Effector memory CD4-positive, alpha-beta T cell (primary cell): ENCODE data around the gene SOWAHA.

Experiments used
- DNase-seq, 3 donors: peaks; one replicate each; pipeline ENCODE4 v3.0.0-alpha.2; 2020
- H3K27ac ChIP-seq: 2 replicates; pipeline ENCODE4 v1.7.0; 2013; ENCODE audit warnings: mild to moderate bottlenecking, low read length, moderate library complexity; ENCODE audit not compliant: insufficient read depth, poor library complexity, severe bottlenecking
- H3K27me3 ChIP-seq: replicated peaks from 2 replicates; pipeline ENCODE4 v1.7.0; 2013; ENCODE audit warnings: mild to moderate bottlenecking, low read length; ENCODE audit not compliant: insufficient read depth, control insufficient read depth, poor library complexity, severe bottlenecking
- H3K36me3 ChIP-seq: 2 replicates; pipeline ENCODE4 v1.7.0; 2013; ENCODE audit warnings: mild to moderate bottlenecking, low read length, moderate library complexity; ENCODE audit not compliant: control insufficient read depth, insufficient read depth
- H3K4me1 ChIP-seq: 2 replicates; pipeline ENCODE4 v1.7.0; 2013; ENCODE audit warnings: low read length, mild to moderate bottlenecking; ENCODE audit not compliant: control insufficient read depth, insufficient read depth, poor library complexity, severe bottlenecking
- H3K4me3 ChIP-seq: 2 replicates; pipeline ENCODE4 v1.7.0; 2013; ENCODE audit warnings: low read length, low read depth, mild to moderate bottlenecking; ENCODE audit not compliant: insufficient read depth, poor library complexity, severe bottlenecking
- H3K9me3 ChIP-seq: 2 replicates; pipeline ENCODE4 v1.7.0; 2013; ENCODE audit warnings: mild to moderate bottlenecking, low read length, moderate library complexity; ENCODE audit not compliant: control insufficient read depth

The SOWAHA gene

GRCh38 chr5:132824426-132824825, 11.3 kb downstream of the SOWAHA start:
- H3K27ac ChIP-seq, result no peak overlapping the region

DNA sequence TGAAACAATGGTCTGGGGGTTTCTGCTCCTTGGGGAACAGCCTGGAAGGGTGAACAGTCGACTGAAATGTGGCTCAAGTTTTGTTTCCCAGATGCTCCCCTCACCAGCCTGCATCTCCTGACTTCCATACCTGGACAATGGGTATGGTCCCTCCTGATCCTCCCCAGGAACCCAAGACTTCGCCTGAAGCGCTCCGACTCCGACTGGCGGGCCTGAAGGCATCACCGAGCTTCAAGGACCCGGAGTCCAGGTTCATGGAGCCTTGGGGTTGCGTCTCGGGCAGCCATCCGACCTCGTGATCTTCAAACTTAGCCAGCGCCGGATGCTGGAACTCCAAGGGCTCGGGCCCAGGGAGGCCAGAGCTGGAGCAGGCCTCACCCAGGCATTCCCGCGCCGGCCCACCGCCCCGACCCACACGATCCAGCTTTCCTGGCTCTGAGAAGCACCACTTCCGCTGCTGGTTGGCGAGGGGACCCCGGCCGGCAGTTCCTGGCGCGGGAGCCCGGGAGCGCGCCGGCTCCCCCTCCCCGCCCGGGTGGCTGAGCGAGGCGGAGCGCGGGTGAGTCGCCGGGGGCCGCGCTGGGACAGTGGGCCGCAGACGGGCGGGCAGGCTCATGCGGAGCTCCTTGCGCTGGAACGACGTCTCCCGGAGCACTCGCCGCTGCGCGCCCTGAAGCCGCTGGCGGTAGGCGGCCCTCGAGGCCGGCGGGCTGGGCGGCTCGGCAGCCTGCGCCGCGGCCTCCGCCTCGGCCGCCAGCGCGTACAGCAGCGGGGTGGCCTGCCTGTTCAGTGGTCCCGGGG, 12.1 kb downstream of the SOWAHA start:
- DNase-seq, result no peak
- Histone ChIP-seq H3K36me3 (no peaks in the 10 kb centered on the region), H3K27ac (no peak overlapping the region), H3K4me1 (peaks cover 7% of the 10 kb centered on the region), H3K9me3 (no peaks in the 10 kb centered on the region), H3K4me3 (peak overlapping the region; percentile 49), H3K27me3 (peaks cover 29% of the 10 kb centered on the region)

More at GRCh38 chr5:132824426-132824825, 11.3 kb downstream of the SOWAHA start:
- H3K4me3 ChIP-seq, result no peak overlapping the region
- no peaks in the 10 kb centered on the region for H3K9me3 ChIP-seq
- peaks cover 31% of the 10 kb centered on the region for H3K27me3 ChIP-seq
- no peak for DNase-seq
- no peaks in the 10 kb centered on the region for H3K36me3 ChIP-seq
- H3K4me1 ChIP-seq, result peaks cover 6% of the 10 kb centered on the region

- Histone ChIP-seq H3K27ac (no peak overlapping the region), H3K4me3 (peak overlapping the region; percentile 49), H3K9me3 (no peaks in the 10 kb centered on the region), H3K27me3 (peaks cover 29% of the 10 kb centered on the region), H3K4me1 (peaks cover 10% of the 10 kb centered on the region), H3K36me3 (no peaks in the 10 kb centered on the region)
- DNase-seq, result no peak
These were observed 12.8 kb downstream of the SOWAHA start for GRCh38 chr5:132825834-132826391.

DNA sequence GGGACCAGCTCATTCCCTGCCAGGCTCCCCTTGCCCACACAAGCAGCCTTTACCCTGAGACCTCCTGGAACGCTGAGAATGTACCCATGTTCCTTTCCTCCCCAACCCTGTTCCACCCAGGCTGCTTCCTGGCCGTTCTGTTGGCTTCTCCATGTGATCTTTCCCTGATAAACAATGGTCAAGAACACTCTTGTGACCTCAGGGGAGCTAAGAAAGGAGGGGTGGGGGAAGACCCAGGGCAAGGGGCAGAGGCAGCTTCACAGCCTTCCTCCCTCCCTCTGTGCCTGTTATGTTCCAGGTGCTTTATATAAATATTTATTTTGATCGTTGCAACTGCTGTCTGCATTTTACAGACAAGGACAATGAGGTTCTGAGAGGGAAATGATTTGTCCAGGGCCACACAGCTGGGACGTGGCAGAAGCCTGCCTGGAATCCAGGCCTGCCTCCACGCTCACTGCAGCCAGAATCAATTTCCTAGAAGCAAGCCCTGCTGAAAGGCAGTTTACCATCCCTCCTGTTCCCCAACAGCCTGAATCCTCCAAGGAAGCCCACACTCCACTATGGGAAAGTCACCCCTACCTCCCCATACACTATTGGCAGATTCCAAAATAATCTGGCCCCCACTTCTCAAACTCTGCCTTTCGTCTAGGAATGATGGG, 13.5 kb downstream of the SOWAHA start:
- no peak overlapping the region for H3K27ac ChIP-seq
- peaks cover 10% of the 10 kb centered on the region for H3K4me1 ChIP-seq
- DNase-seq, result no peak
- no peaks in the 10 kb centered on the region for H3K36me3 ChIP-seq
- H3K9me3 ChIP-seq, result no peaks in the 10 kb centered on the region
- no peak overlapping the region for H3K4me3 ChIP-seq
- H3K27me3 ChIP-seq, result peaks cover 35% of the 10 kb centered on the region

GRCh38 chr5:132827943-132828673, 15.0 kb downstream of the SOWAHA start:
- Histone ChIP-seq H3K27ac (no peak overlapping the region), H3K4me3 (no peak overlapping the region), H3K9me3 (no peaks in the 10 kb centered on the region), H3K4me1 (peaks cover 10% of the 10 kb centered on the region), H3K27me3 (peaks cover 35% of the 10 kb centered on the region), H3K36me3 (no peaks in the 10 kb centered on the region)
- DNase-seq, result no peak

DNA sequence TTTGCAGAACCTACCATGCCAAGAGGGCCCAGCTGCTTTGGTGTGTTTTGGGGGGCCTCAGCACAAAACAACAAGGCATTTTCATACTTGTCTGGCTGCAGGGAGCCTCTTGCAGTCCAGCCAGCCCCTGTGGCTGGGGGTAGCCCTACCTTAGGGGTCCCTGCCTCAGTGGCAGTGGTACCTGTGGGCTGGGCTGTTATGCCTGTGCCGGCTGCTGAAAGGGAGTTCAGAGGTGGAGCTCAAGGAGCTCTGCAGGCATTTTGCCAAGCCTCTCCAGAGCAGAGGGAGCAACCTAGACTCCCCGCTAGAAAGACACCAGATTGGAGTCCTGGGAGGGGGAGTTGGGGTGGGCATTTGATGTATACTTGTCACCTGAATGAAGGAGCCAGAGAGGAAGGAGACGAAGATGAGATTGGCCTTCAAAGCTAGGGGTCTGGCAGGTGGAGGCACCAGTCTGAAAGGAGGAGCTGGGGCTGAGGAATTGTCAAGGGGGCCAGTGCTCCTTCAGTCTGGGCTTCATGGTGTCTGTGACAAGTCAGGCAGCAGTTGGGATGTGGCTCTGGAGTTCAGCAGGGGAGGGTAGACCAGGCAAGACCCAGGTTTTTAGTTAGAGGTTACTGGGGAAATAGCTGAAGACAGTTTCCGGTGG, 15.9 kb downstream of the SOWAHA start:
- H3K4me1 ChIP-seq, result peaks cover 10% of the 10 kb centered on the region
- H3K9me3 ChIP-seq, result no peaks in the 10 kb centered on the region
- H3K36me3 ChIP-seq, result no peaks in the 10 kb centered on the region
- peaks cover 35% of the 10 kb centered on the region for H3K27me3 ChIP-seq
- no peak overlapping the region for H3K4me3 ChIP-seq
- no peak overlapping the region for H3K27ac ChIP-seq
- DNase-seq, result no peak

DNA sequence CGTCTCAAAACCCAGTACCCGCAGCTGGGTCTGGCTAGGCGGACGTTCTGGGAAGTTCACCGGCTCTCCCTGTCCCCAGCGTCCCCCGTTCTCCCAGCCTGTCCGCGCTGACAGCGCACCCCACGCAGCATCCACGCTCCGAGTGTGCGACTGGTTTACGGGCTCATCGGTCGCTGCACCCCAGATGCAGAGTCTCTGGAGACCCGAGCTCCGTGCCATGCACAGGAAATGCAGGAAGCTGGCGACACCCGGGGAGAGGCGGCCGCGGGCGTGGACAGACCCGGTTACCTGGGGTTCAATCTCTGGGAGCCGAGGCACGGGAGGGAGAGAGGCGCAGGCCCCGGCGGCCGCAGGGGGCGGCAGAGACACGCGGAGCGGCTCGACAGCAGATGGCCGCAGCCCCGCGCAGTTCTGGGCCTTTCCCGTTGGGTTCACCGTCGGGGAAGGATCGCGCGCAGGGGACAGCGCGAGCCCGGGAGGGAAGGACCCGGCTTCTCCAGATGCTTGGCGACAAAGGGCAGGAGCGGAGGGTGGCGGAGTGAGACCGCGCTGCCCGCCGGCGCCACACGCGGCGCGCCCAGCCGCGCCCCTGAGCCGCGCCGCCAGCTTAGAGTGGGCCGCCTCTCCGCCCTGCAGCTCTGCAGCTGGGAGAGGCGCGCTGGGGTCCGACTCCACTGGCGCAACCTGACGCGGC, 16.8 kb downstream of the SOWAHA start:
- Histone ChIP-seq H3K27me3 (peaks cover 35% of the 10 kb centered on the region), H3K4me3 (peak overlapping the region; percentile 53), H3K27ac (no peak overlapping the region), H3K4me1 (peaks cover 10% of the 10 kb centered on the region), H3K9me3 (no peaks in the 10 kb centered on the region), H3K36me3 (no peaks in the 10 kb centered on the region)
- DNase-seq, result peak; percentile 41 to 46 (median 46)

- Histone ChIP-seq H3K4me3 (peak within 1 kb of the TSS; percentile 53), H3K9me3 (no peaks in the 10 kb centered on the region), H3K27ac (no peak within 1 kb of the TSS), H3K36me3 (no peaks in the 10 kb centered on the region), H3K27me3 (peaks cover 29% of the 10 kb centered on the region), H3K4me1 (peaks cover 8% of the 10 kb centered on the region)
- DNase-seq, result no peak
These were observed 17.5 kb downstream of the SOWAHA start, which contains the start of gene SHROOM1 for GRCh38 chr5:132830436-132831094. TSS of gene SHROOM1 (minus strand) at chr5:132830647. CDS start at chr5:132826140, 4,507 bp downstream.
